Lung (tissue), 12 donors: Measurements from ENCODE around the gene FIGLA. TPM values are rescaled to one million over a fixed set of nuclear protein-coding genes. Genes with fewer than 3 reads are reported as not detected.

Source experiments
- ATAC-seq: fragments of 200-7000 bp; cut with Tn5 transposase; one replicate; pipeline ENCODE4 v1.9.1; 2020; ENCODE audit warnings: moderate number of reproducible peaks; ENCODE audit not compliant: insufficient read depth, low FRiP score
- DNase-seq, 3 donors: peaks; one replicate each; pipeline ENCODE4 v3.0.0-alpha.2; 2013 to 2017
- H3K27ac ChIP-seq, 2 donors: one replicate each; pipeline ENCODE4 v1.5.1; 2013; ENCODE audit warnings: mild to moderate bottlenecking in 2 of 2, moderate library complexity in 2 of 2, control low read depth in 1 of 2, inconsistent platforms in 1 of 2, low read depth in 1 of 2, low read length in 1 of 2
- H3K27me3 ChIP-seq, 3 donors: one replicate each; pipeline ENCODE4 v1.5.1; 2013; ENCODE audit warnings: low read length in 2 of 3; ENCODE audit not compliant: control insufficient read depth in 3 of 3, insufficient read depth in 3 of 3
- H3K36me3 ChIP-seq, 4 donors: one replicate each; pipeline ENCODE4 v1.5.1; 2013; ENCODE audit warnings: low read length in 4 of 4, mild to moderate bottlenecking in 1 of 4, moderate library complexity in 1 of 4; ENCODE audit not compliant: control insufficient read depth in 4 of 4, insufficient read depth in 4 of 4
- H3K4me1 ChIP-seq, 5 donors: one replicate each; pipeline ENCODE4 v1.5.1; 2013; ENCODE audit warnings: low read length in 5 of 5, mild to moderate bottlenecking in 2 of 5, moderate library complexity in 1 of 5; ENCODE audit not compliant: control insufficient read depth in 5 of 5, insufficient read depth in 5 of 5
- H3K4me3 ChIP-seq: one replicate; pipeline ENCODE4 v1.5.1; 2013; ENCODE audit warnings: mild to moderate bottlenecking, control low read depth, moderate library complexity
- H3K9ac ChIP-seq, 2 donors: one replicate each; pipeline ENCODE4 v1.5.1; 2013; ENCODE audit warnings: low read length in 2 of 2, control low read depth in 1 of 2; ENCODE audit not compliant: insufficient read depth in 1 of 2
- H3K9me3 ChIP-seq, 4 donors: one replicate each; pipeline ENCODE4 v1.5.1; 2013; ENCODE audit warnings: low read length in 3 of 4, mild to moderate bottlenecking in 1 of 4, moderate library complexity in 1 of 4; ENCODE audit not compliant: control insufficient read depth in 4 of 4, insufficient read depth in 3 of 4
- CTCF ChIP-seq: IDR thresholded peaks from 2 replicates; pipeline ENCODE4 v1.5.1; 2012; ENCODE audit warnings: mild to moderate bottlenecking; ENCODE audit errors: control extremely low read depth, extremely low read depth
- WGBS, 2 donors: extraction: QIAGEN DNeasy Blood & Tissue Kit; methylation state at CpG; one replicate each; pipeline ENCODE4 v1.1.7; 2013; 5-methylcytosine and 5-hydroxymethylcytosine counted together
- polyA plus RNA-seq, 2 donors: library from polyadenylated mRNA; stranded (reverse); fragments of 200-250 nt; gene quantifications; one replicate each; pipeline ENCODE4 v1.2.1, GENCODE V29; 2013
- total RNA-seq, 2 donors: library from RNA; depleted of rRNA in 1 of 2; stranded (reverse); fragments of >200 nt in 1 of 2; gene quantifications; one replicate each; pipeline ENCODE4 v1.2.1, GENCODE V29; 2014 to 2021
- donor health status: control.
- donor health status: control.
- donor health status: Bipolar disorder and iron deficiency.
- donor health status: healthy.
- donor health status: DM: yes; HTN: yes; CAD: no.

FIGLA gene
- total and polyA plus RNA-seq, 4 donors, result 0.31 to 0.53 TPM; not detected in 2

- WGBS, 2 donors, result 20 to 24% methylated on average over 7 of the region's 7 CpGs
- Histone ChIP-seq H3K4me3 (no peak overlapping the region), H3K9ac (no peak overlapping the region), H3K4me1 (peaks cover 0 to 13% (median 4%) of the 10 kb centered on the region in 5 donors), H3K36me3 (no peaks in the 10 kb centered on the region), H3K9me3 (no peaks in the 10 kb centered on the region), H3K27ac (no peak overlapping the region), H3K27me3 (peaks cover 2 to 37% (median 32%) of the 10 kb centered on the region in 3 donors)
- no peak for TF ChIP-seq CTCF
- DNase-seq (peak; percentile 56 to 72 (median 63)), ATAC-seq (no peak)
Measured at GRCh38 chr2:70785137-70785911, 5.1 kb downstream of the FIGLA start.

- 94 to 95% methylated on average over 2 of the region's 2 CpGs for WGBS, 2 donors
- Histone ChIP-seq H3K4me1 (peaks cover 0 to 17% (median 0%) of the 10 kb centered on the region in 5 donors), H3K9me3 (peaks cover 0 to 3% (median 0%) of the 10 kb centered on the region in 4 donors), H3K27me3 (peaks cover 2 to 29% (median 28%) of the 10 kb centered on the region in 3 donors), H3K9ac (no peak overlapping the region), H3K36me3 (no peaks in the 10 kb centered on the region), H3K27ac (no peak overlapping the region), H3K4me3 (no peak overlapping the region)
- no peak for ATAC-seq
- no peak for DNase-seq
- no peak for TF ChIP-seq CTCF
Measured at GRCh38 chr2:70784320-70784719, 6.1 kb downstream of the FIGLA start.

- Histone ChIP-seq H3K4me3 (no peak overlapping the region), H3K9ac (no peak overlapping the region), H3K9me3 (peaks cover 0 to 3% (median 0%) of the 10 kb centered on the region in 4 donors), H3K4me1 (peaks cover 0 to 34% (median 0%) of the 10 kb centered on the region in 5 donors), H3K27me3 (peaks cover 0 to 7% (median 0%) of the 10 kb centered on the region in 3 donors), H3K36me3 (no peaks in the 10 kb centered on the region), H3K27ac (no peak overlapping the region)
- ATAC-seq (no peak), DNase-seq (peak; percentile 55 to 79 (median 77))
- no peak for TF ChIP-seq CTCF
- 71 to 87% methylated on average over 8 of the region's 8 CpGs for WGBS, 2 donors
Measured at GRCh38 chr2:70779911-70780545, 10.4 kb downstream of the FIGLA start.
